Activated CD4-positive, alpha-beta T cell treated with anti-CD3 and anti-CD28 coated beads for 36 hours (primary cell): Measurements from ENCODE around the gene PLOD1. TPM values are rescaled to one million over a fixed set of nuclear protein-coding genes. Genes with fewer than 3 reads are reported as not detected.
"Not testable (repeated sequence)": the region's sequence is repeated elsewhere in the genome, so short reads cannot be mapped to it uniquely, and the experiment has no call there.

ENCODE experiments used
- ATAC-seq: fragments of 200-7000 bp; cut with Tn5 transposase; one replicate; pipeline ENCODE4 v1.10.0; 2021; ENCODE audit warnings: mild to moderate bottlenecking, moderate library complexity
- CTCF ChIA-PET: fragments of 350-600 bp; sonication (Branson Sonifier 250); formaldehyde crosslinking; loops from one replicate; lab custom pipeline; 2021; ENCODE audit warnings: antibody characterized with exemption; lab: Charles Lee
- POLR2A ChIA-PET: fragments of 350-600 bp; sonication (Branson Sonifier 250); formaldehyde crosslinking; loops from one replicate; lab custom pipeline; 2021; ENCODE audit warnings: antibody characterized with exemption, inconsistent platforms; lab: Charles Lee
- DNase-seq: peaks from one replicate; pipeline ENCODE4 v3.0.0-alpha.2; 2020
- H3K27ac Mint-ChIP-seq: one replicate; pipeline ENCODE4 v1.8.0; 2021; ENCODE audit warnings: mixed read lengths
- H3K27me3 Mint-ChIP-seq: one replicate; pipeline ENCODE4 v1.8.0; 2021; ENCODE audit warnings: mixed read lengths
- H3K36me3 Mint-ChIP-seq: one replicate; pipeline ENCODE4 v1.8.0; 2021; ENCODE audit warnings: low read depth, mixed read lengths
- H3K4me1 Mint-ChIP-seq: one replicate; pipeline ENCODE4 v1.8.0; 2021; ENCODE audit warnings: mixed read lengths
- H3K4me3 Mint-ChIP-seq: one replicate; pipeline ENCODE4 v1.8.0; 2021; ENCODE audit warnings: mild to moderate bottlenecking, moderate library complexity, mixed read lengths
- H3K9me3 Mint-ChIP-seq: one replicate; pipeline ENCODE4 v1.8.0; 2021; ENCODE audit warnings: low read depth, mixed read lengths
- intact Hi-C, 2 experiments: fragments of 100-400 bp; cut with DNase I in 1 of 2; cut with micrococcal nuclease in 1 of 2; formaldehyde crosslinking; loops; one replicate each; pipeline versions ENCODE4 v1.14.2 to v1.15.1; 2022 to 2024; cut with DNase I, micrococcal nuclease
- total RNA-seq, 2 experiments: library from RNA; stranded (reverse); gene quantifications; one replicate each; pipeline ENCODE4 v1.2.3, GENCODE V29; 2021

PLOD1 gene
- total RNA-seq: 10 to 100 TPM; 11.7 to 11.9 TPM

GRCh38 chr1:11934302-11935056, at the start of gene PLOD1:
TSS of gene PLOD1 (plus strand) at chr1:11934717. CDS start at chr1:11934780, 63 bp downstream.
- CTCF ChIA-PET: interaction anchor here (0.7 kb wide), 1 partner anchor 198 kb away, joined by 3 read pairs; no protein-coding TSS in a partner anchor
- H3K27me3 Mint-ChIP-seq: no peaks in the 10 kb centered on the region
- DNase-seq (peak; percentile 88), ATAC-seq (peak; percentile 98)
- POLR2A ChIA-PET: interaction anchor here (2.0 kb wide), 1 partner anchor 25 kb away, joined by 27 read pairs; no protein-coding TSS in a partner anchor
- no peaks in the 10 kb centered on the region for H3K36me3 Mint-ChIP-seq
- H3K27ac Mint-ChIP-seq: no peak within 1 kb of the TSS
- intact Hi-C loops: loop anchor here (1.0 to 10.0 kb wide), 9 partner anchors 8 to 840 kb away; partner anchors contain the start of genes KIAA2013 (in 2 of the 2), MFN2 (in 2 of the 2), CLCN6 (in 1 of the 2) and EXOSC10 (in 1 of the 2)
- peaks cover 4% of the 10 kb centered on the region for H3K4me1 Mint-ChIP-seq
- H3K9me3 Mint-ChIP-seq: no peaks in the 10 kb centered on the region
- H3K4me3 Mint-ChIP-seq: peak within 1 kb of the TSS; percentile 75

- intact Hi-C loops: no loop called here
- ChIA-PET POLR2A (no interaction called here), CTCF (no interaction called here)
- no peak for DNase-seq
- Mint-ChIP-seq H3K4me1 (no peaks in the 10 kb centered on the region), H3K27me3 (peaks cover 2% of the 10 kb centered on the region), H3K4me3 (no peak overlapping the region), H3K36me3 (no peaks in the 10 kb centered on the region), H3K27ac (no peak overlapping the region), H3K9me3 (no peaks in the 10 kb centered on the region)
- ATAC-seq: no peak
Observed at GRCh38 chr1:11885916-11886315, 48.6 kb upstream of the PLOD1 start.

GRCh38 chr1:11886986-11887665, 47.4 kb upstream of the PLOD1 start:
- no peaks in the 10 kb centered on the region for H3K4me1 Mint-ChIP-seq
- ATAC-seq: no peak
- DNase-seq: no peak
- ChIA-PET CTCF (no interaction called here), POLR2A (no interaction called here)
- no peak overlapping the region for H3K27ac Mint-ChIP-seq
- no peaks in the 10 kb centered on the region for H3K36me3 Mint-ChIP-seq
- H3K9me3 Mint-ChIP-seq: no peaks in the 10 kb centered on the region
- intact Hi-C loops: no loop called here
- no peak overlapping the region for H3K4me3 Mint-ChIP-seq
- peaks cover under 1% of the 10 kb centered on the region for H3K27me3 Mint-ChIP-seq

DNA sequence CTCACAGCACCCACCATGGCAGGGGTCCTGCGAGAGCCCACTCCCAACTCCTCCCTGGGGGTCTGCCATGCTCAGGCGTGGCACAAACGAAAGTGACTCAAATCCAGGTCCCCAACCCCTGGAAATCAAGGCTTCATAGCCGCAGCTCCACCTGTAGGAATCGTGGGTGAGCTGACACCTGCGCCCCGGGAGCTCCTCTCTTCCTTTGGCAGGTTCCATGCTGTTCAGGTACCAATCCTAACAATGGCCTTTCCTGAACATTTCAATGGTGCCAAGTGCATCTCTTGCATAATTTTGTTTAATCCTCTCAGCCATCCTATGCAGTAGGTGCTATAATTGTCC, 46.9 kb upstream of the PLOD1 start:
- POLR2A ChIA-PET: no interaction called here
- no peak for ATAC-seq

DNA sequence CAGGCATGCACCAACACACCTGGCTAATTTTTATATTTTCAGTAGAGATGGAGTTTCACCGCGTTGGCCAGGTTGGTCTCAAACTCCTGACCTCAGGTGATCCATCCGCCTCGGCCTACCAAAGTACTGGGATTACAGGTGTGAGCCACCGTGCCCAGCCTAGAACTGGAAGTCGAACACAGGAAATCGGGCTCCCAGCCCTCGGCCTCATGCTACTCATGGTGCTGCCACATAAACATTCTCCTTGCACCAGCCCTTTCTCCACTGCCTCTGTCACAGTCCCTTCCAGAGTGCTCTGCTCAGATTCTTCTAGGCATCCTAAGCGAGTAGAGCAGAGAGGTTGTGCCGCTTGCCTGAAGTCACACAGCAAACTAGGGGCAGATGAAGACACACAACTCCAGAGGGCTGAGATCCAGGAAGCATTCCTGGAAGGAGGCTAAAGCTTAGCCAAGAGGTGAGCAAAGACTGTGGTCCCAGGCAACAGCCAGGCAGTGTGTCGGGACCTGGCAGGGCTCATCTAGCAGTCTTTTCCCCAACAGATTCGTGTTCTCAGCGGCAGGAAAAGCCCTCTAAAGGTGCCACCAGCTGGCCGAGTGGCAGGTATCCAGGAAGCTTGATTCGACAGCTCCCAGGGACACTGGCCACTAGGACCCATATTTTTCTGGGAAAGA, 46.2 kb upstream of the PLOD1 start:
- ATAC-seq (no peak), DNase-seq (no peak)
- Mint-ChIP-seq H3K27ac (no peak overlapping the region), H3K4me3 (no peak overlapping the region), H3K36me3 (no peaks in the 10 kb centered on the region), H3K9me3 (no peaks in the 10 kb centered on the region), H3K4me1 (no peaks in the 10 kb centered on the region), H3K27me3 (peaks cover 2% of the 10 kb centered on the region)
- CTCF ChIA-PET: interaction anchor here (0.6 to 0.7 kb wide), 2 partner anchors 63 to 549 kb away, joined by 3 read pairs; no protein-coding TSS in a partner anchor
- POLR2A ChIA-PET: interaction anchor here (0.6 kb wide), 1 partner anchor 429 kb away, joined by 3 read pairs; no protein-coding TSS in a partner anchor
- intact Hi-C loops: no loop called here

More for the DNA sequence above, 46.9 kb upstream of the PLOD1 start:
- CTCF ChIA-PET: interaction anchor here (0.6 to 0.7 kb wide), 2 partner anchors 63 to 548 kb away, joined by 3 read pairs; no protein-coding TSS in a partner anchor
- H3K36me3 Mint-ChIP-seq: no peaks in the 10 kb centered on the region
- intact Hi-C loops: no loop called here
- H3K27ac Mint-ChIP-seq: no peak overlapping the region
- DNase-seq: no peak
- H3K4me1 Mint-ChIP-seq: no peaks in the 10 kb centered on the region
- H3K27me3 Mint-ChIP-seq: no peaks in the 10 kb centered on the region
- no peaks in the 10 kb centered on the region for H3K9me3 Mint-ChIP-seq
- no peak overlapping the region for H3K4me3 Mint-ChIP-seq

GRCh38 chr1:11888877-11889208, 45.7 kb upstream of the PLOD1 start:
- intact Hi-C loops: no loop called here
- Mint-ChIP-seq H3K9me3 (no peaks in the 10 kb centered on the region), H3K36me3 (no peaks in the 10 kb centered on the region), H3K27me3 (peaks cover 3% of the 10 kb centered on the region), H3K4me3 (no peak overlapping the region), H3K27ac (no peak overlapping the region), H3K4me1 (no peaks in the 10 kb centered on the region)
- ATAC-seq (no peak), DNase-seq (no peak)
- ChIA-PET CTCF (interaction anchor here (0.6 kb wide), 1 partner anchor 39 kb away, joined by 4 read pairs; no protein-coding TSS in a partner anchor), POLR2A (interaction anchor here (0.6 kb wide), 1 partner anchor 430 kb away, joined by 3 read pairs; no protein-coding TSS in a partner anchor)

DNA sequence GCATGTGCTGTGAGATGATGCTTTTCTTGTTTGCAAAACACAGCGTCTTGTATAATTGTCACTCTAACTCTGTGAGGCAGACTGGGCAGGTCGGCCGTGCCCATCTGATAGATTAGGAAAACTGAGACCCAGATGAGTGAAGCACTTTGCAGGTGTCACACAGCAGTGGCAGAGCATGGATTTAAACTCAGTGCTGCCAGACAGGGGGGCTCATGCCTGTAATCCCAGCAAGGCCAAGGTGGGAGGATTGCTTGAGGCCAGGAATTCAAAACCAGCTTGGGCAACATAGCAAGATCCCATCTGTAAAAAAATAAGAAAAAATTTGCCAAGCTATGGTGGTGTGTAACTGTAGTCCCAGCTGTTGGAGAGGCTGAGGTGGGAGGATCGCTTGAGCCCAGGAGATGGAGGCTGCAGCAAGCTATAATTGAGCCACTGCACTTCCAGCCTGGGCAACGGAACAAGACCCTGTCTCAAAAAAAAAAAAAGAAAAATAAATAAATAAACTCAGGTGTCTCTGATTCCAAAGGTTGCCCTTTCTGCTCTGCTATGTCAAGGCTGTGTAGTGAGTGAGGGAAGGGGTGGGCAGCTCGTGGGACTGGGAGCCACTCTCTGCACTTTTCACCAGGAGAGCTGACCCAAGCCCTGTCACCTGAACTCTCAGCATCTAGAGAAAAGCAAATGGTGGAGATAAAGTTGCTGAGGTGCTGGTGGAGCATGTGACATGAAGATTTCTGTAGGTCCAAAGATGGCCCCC, 42.9 kb upstream of the PLOD1 start:
- Mint-ChIP-seq H3K4me1 (no peaks in the 10 kb centered on the region), H3K27ac (no peak overlapping the region), H3K36me3 (no peaks in the 10 kb centered on the region), H3K4me3 (no peak overlapping the region), H3K9me3 (no peaks in the 10 kb centered on the region), H3K27me3 (peaks cover 12% of the 10 kb centered on the region)
- ATAC-seq: no peak
- CTCF ChIA-PET: interaction anchor here (1.0 to 1.4 kb wide), 3 partner anchors 12 to 139 kb away, joined by 3 to 4 read pairs (median 3); no protein-coding TSS in a partner anchor
- intact Hi-C loops: loop anchor here in 1 of 2 experiments (5.0 kb wide), 2 partner anchors 104 to 239 kb away; partner anchors contain the start of genes FBXO2 and FBXO44
- no peak for DNase-seq
- POLR2A ChIA-PET: interaction anchor here (1.3 to 1.4 kb wide), 2 partner anchors 16 to 18 kb away, joined by 4 to 5 read pairs; no protein-coding TSS in a partner anchor

DNA sequence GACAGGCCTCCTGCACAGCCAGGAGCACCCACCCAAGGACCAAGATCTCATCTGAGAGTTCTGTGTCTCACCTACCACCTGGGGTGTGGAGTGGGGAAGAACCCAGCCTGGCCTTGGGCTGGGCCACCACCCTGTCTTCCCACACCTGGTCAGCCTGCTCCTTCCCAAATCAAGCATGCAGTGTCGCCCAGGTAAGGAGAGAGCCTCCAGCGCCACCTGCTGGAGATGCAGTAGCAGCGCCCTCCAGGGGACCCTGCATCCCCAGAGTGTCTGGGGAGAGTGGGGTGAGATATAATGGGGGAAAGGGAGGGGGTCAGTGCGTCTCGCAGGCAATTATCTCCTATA, 40.6 kb upstream of the PLOD1 start:
- H3K27me3 Mint-ChIP-seq: peaks cover 23% of the 10 kb centered on the region
- intact Hi-C loops: loop anchor here (1.0 to 5.0 kb wide), 4 partner anchors 29 to 242 kb away; partner anchors contain the start of genes FBXO2 (in 1 of the 2) and FBXO44 (in 1 of the 2)
- no peaks in the 10 kb centered on the region for H3K4me1 Mint-ChIP-seq
- H3K27ac Mint-ChIP-seq: no peak overlapping the region
- CTCF ChIA-PET: interaction anchor here (0.8 to 1.4 kb wide), 2 partner anchors 12 to 30 kb away, joined by 3 read pairs; no protein-coding TSS in a partner anchor
- H3K9me3 Mint-ChIP-seq: no peaks in the 10 kb centered on the region
- H3K4me3 Mint-ChIP-seq: peak overlapping the region; percentile 16
- POLR2A ChIA-PET: no interaction called here
- no peaks in the 10 kb centered on the region for H3K36me3 Mint-ChIP-seq
- DNase-seq (peak; percentile 86), ATAC-seq (peak; percentile 92)

DNA sequence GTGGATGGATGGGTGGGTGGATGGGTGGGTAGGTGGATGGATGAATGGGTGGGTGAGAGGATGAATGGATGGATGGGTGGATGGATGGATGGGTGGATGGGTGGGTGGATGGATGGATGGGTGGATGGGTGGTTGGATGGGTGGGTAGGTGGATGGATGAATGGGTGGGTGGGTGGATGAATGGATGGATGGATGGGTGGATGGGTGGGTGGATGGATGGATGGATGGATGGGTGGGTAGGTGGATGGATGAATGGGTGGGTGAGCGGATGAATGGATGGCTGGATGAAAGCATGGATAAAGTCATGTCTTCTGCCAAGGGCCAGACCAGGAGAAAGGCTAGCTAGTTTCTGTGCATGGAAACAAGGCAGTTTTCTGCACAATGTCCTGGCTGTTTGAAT, 40.0 kb upstream of the PLOD1 start:
- H3K36me3 Mint-ChIP-seq, DNase-seq, H3K9me3 Mint-ChIP-seq, H3K27ac Mint-ChIP-seq, H3K4me3 Mint-ChIP-seq, H3K4me1 Mint-ChIP-seq, POLR2A ChIA-PET, ATAC-seq: not testable (repeated sequence)
- CTCF ChIA-PET: interaction anchor here (0.7 to 1.1 kb wide), 3 partner anchors 56 to 914 kb away, joined by 3 to 4 read pairs (median 3); no protein-coding TSS in a partner anchor
- peaks cover 27% of the 10 kb centered on the region for H3K27me3 Mint-ChIP-seq
- intact Hi-C loops: loop anchor here (1.0 to 5.0 kb wide), 4 partner anchors 30 to 242 kb away; partner anchors contain the start of genes FBXO2 (in 1 of the 2) and FBXO44 (in 1 of the 2)

- ChIA-PET POLR2A (interaction anchor here (1.5 kb wide), 1 partner anchor 10 kb away, joined by 12 read pairs; no protein-coding TSS in a partner anchor), CTCF (no interaction called here)
- no peak overlapping the region for H3K4me3 Mint-ChIP-seq
- ATAC-seq (no peak), DNase-seq (no peak)
- H3K9me3 Mint-ChIP-seq: no peaks in the 10 kb centered on the region
- intact Hi-C loops: no loop called here
- no peaks in the 10 kb centered on the region for H3K36me3 Mint-ChIP-seq
- peaks cover 32% of the 10 kb centered on the region for H3K27me3 Mint-ChIP-seq
- no peaks in the 10 kb centered on the region for H3K4me1 Mint-ChIP-seq
- no peak overlapping the region for H3K27ac Mint-ChIP-seq
Observed at GRCh38 chr1:11898086-11898785, 36.3 kb upstream of the PLOD1 start.
